GM18907 (cell line): ENCODE data around the gene SLC37A4.

ENCODE experiments used
- ATAC-seq: cut with Tn5 transposase; IDR thresholded peaks from one replicate; pipeline ENCODE4 v1.9.1; 2021; ENCODE audit warnings: mild to moderate bottlenecking, moderate library complexity; ENCODE audit not compliant: unreplicated experiment

SLC37A4 gene

DNA sequence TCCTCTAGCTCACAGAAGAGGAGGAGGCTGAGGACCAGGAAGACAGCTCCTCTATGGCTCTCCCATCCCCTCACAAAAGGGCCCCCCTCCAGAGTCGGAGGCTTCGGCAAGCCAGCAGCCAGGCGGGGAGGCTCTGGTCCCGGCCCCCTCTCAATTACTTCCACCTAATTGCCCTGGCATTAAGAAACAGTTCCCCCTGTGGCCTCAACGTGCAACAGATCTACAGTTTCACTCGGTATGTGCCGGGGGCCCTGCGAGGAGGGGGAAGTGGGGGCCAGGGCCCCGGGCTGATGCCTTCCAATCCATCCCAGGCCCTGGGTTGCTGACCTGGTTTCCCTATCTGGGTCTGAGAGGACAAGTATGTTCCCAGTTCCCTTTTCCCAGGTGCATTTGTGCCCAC lies 51.2 kb downstream of the SLC37A4 start:
- no peak for ATAC-seq

DNA sequence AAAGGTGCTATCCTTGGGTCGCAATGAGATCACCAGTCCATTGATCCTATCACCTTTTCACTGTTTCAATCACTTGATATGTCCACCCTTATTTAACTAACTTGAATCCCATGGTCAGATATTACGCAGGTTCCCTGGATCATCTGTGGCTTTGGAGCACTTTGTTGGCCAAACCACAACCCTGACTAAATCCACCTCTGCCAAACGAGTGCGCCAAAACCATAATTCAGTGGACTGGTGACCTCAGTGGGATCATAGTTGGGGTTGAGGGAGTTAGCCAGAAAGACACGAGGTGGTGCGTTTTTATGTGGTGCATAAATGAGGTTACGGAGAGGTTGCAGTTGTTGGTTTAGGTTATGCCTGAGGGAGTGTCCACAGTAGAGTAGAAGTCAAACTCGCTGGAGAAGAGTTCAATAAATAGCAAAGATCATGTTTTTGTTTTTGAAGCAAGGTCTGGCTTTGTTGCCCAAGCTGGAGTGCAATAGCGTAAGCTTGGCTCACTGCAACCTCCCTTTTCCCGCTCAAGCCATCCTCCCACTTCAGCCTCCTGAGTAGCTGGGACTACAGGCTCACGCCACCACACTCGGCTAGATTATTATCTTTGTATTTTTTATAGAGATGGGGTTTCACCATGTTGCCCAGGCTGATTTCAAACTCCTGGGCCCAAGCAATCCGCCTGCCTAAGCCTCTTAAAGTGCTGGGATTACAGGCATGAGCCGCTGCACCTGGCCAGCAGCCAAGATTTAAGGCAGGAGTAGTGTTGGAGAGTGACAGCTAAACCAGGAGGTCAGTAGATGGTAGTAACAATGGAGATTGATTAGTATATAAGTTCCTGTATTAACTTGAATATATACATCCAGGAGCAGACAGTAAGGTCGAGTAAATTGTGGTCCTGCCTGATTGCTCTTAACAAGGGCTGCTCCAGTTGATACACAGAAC lies 54.6 kb downstream of the SLC37A4 start:
- ATAC-seq = no peak
